ENCODE measurements around the gene SH3GLB1. TPM values are rescaled to one million over a fixed set of nuclear protein-coding genes. Genes with fewer than 3 reads are reported as not detected.

Gene SH3GLB1
- polyA plus RNA-seq, 1 experiment: 33.9 TPM

DNA sequence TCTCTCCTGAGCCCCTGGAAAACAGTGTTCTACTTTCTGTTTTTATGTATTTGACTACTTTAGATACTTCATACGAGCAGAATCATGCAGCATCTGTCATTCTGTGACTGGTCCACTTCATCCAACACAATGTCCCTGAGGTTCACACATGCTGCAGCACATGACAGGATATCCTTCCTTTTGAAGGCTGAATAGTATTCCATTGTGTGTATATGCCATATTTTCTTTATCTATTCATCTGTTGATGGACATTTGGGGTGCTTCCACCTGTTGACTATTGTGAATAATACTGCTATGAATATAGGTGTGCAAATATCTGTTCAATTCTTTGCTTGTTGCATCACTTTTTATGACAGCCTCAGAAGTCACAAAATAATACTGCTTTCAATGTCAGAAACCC, 55.8 kb downstream of the SH3GLB1 start:
- H3K36me3 ChIP-seq (ENCODE audit: control insufficient read depth, insufficient read depth, low read length): no peaks in the 10 kb centered on the region
- TF ChIP-seq, protein P1, sequence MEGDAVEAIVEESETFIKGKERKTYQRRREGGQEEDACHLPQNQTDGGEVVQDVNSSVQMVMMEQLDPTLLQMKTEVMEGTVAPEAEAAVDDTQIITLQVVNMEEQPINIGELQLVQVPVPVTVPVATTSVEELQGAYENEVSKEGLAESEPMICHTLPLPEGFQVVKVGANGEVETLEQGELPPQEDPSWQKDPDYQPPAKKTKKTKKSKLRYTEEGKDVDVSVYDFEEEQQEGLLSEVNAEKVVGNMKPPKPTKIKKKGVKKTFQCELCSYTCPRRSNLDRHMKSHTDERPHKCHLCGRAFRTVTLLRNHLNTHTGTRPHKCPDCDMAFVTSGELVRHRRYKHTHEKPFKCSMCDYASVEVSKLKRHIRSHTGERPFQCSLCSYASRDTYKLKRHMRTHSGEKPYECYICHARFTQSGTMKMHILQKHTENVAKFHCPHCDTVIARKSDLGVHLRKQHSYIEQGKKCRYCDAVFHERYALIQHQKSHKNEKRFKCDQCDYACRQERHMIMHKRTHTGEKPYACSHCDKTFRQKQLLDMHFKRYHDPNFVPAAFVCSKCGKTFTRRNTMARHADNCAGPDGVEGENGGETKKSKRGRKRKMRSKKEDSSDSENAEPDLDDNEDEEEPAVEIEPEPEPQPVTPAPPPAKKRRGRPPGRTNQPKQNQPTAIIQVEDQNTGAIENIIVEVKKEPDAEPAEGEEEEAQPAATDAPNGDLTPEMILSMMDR (IDR thresholded peaks at IDR 0.05; ENCODE audit: insufficient read depth, low read depth, low read length): no peak
- no peak for DNase-seq (ENCODE audit: low read depth)
- peaks cover 8% of the 10 kb centered on the region for H3K27me3 ChIP-seq (ENCODE audit: control insufficient read depth, insufficient read depth, low read length)
- CTCF ChIA-PET: no interaction called here
- H3K4me3 ChIP-seq (ENCODE audit: low read depth, low read length): no peak overlapping the region
- POLR2A ChIA-PET: no interaction called here

DNA sequence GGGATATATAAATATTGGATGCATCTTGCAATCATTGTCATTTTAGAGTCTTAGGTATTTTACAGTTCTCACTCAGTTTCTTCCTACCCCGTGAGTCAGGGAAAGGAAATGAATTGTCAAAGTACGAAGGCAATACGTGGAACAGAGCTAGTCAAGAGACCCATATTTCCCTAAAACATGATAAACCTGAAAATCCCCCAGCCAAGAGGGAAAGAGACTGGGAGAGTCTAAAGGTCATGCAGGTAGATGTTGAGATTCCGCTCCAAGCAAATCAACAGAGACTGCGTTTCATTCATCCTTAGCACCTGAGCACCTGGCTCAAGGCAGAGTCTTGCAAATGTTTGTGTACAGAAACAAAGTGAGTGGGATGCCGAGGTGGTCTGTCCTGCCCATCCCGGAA, 58.0 kb downstream of the SH3GLB1 start:
- no peak for DNase-seq (ENCODE audit: low read depth)
- H3K4me3 ChIP-seq (ENCODE audit: low read depth, low read length): no peak overlapping the region
- TF ChIP-seq, protein P1 (IDR thresholded peaks at IDR 0.05; ENCODE audit: insufficient read depth, low read depth, low read length): no peak
- peaks cover 8% of the 10 kb centered on the region for H3K27me3 ChIP-seq (ENCODE audit: control insufficient read depth, insufficient read depth, low read length)
- no peaks in the 10 kb centered on the region for H3K36me3 ChIP-seq (ENCODE audit: control insufficient read depth, insufficient read depth, low read length)
- ChIA-PET CTCF (no interaction called here), POLR2A (no interaction called here)

DNA sequence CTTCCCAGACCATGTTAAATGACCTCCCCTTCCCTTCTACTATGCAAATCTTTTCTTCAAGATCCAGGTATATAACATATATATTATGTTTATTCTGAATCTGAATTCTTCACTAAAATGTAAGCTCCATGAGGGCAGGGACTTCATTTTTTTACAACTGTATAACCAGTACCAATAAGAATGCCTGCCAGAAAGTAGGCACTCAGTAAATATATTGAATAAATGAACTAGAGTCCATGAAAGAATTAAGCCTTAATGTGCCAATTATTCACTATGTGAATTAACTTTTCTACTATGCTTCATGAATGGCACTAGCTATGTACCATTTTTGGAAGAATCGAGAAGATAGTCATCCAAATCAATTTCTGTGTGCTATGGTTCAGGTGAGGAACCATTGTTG, 60.1 kb downstream of the SH3GLB1 start:
- H3K4me3 ChIP-seq (ENCODE audit: low read depth, low read length): no peak overlapping the region
- TF ChIP-seq, protein P1 (IDR thresholded peaks at IDR 0.05; ENCODE audit: insufficient read depth, low read depth, low read length): no peak
- ChIA-PET POLR2A (no interaction called here), CTCF (interaction anchor here (1.4 kb wide), 1 partner anchor 16 kb away, joined by 4 read pairs; no protein-coding TSS in a partner anchor)
- H3K36me3 ChIP-seq (ENCODE audit: control insufficient read depth, insufficient read depth, low read length): no peaks in the 10 kb centered on the region
- DNase-seq (ENCODE audit: low read depth): no peak
- peaks cover 8% of the 10 kb centered on the region for H3K27me3 ChIP-seq (ENCODE audit: control insufficient read depth, insufficient read depth, low read length)

DNA sequence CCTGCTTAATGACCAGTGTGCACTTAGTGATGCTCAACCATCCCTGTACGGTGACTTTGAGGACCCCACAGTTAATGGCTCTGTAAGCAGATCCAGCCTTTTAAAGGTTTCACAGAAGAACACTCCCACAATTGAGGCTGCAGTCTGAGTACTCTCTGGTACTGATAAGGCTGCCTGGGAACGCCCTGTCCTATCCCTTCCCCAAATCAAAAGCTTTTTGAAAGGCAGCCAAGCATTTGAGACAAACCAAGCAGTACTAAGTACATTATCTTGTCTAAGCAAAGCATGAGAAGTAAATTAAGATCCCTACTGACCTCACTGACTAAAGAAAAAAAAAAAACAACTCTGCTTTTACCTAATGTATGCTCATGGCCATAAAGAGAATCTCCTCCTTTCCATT, 60.7 kb downstream of the SH3GLB1 start:
- DNase-seq (ENCODE audit: low read depth): no peak
- no peaks in the 10 kb centered on the region for H3K36me3 ChIP-seq (ENCODE audit: control insufficient read depth, insufficient read depth, low read length)
- CTCF ChIA-PET: interaction anchor here (1.4 kb wide), 1 partner anchor 16 kb away, joined by 4 read pairs; no protein-coding TSS in a partner anchor
- H3K27me3 ChIP-seq (ENCODE audit: control insufficient read depth, insufficient read depth, low read length): peaks cover 8% of the 10 kb centered on the region
- TF ChIP-seq, protein P1 (IDR thresholded peaks at IDR 0.05; ENCODE audit: insufficient read depth, low read depth, low read length): no peak
- POLR2A ChIA-PET: no interaction called here
- no peak overlapping the region for H3K4me3 ChIP-seq (ENCODE audit: low read depth, low read length)

DNA sequence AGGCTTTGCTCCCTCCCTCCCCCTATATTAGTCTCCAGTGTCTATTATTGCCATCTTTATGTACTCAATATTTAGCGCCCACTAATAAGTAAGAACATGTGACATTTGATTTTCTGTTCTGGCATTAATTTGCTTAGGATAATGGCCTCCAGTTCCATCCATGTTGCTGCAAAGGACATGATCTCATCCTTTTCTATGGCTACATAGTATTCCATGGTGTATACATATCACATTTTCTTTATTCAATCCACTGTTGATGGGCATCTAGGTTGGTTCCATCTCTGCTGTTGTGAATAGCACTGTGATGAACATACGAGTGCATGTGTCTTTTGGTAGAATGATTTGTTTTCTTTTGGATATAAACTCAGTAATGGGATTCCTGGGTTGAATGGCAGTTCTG, 61.3 kb downstream of the SH3GLB1 start:
- no peaks in the 10 kb centered on the region for H3K36me3 ChIP-seq (ENCODE audit: control insufficient read depth, insufficient read depth, low read length)
- DNase-seq (ENCODE audit: low read depth): no peak
- TF ChIP-seq, protein P1 (IDR thresholded peaks at IDR 0.05; ENCODE audit: insufficient read depth, low read depth, low read length): no peak
- ChIA-PET POLR2A (no interaction called here), CTCF (no interaction called here)
- H3K4me3 ChIP-seq (ENCODE audit: low read depth, low read length): no peak overlapping the region
- peaks cover 6% of the 10 kb centered on the region for H3K27me3 ChIP-seq (ENCODE audit: control insufficient read depth, insufficient read depth, low read length)
